GM23248 (cell line): ENCODE results near the gene WNT16. TPM values are rescaled to one million over a fixed set of nuclear protein-coding genes. Genes with fewer than 3 reads are reported as not detected.

ENCODE experiments used
- DNase-seq: peaks from one replicate; pipeline ENCODE4 v3.0.0-alpha.2; 2015
- H2AFZ ChIP-seq: fragments of 200-600 bp; sonication (generic); 2 replicates; pipeline ENCODE4 v1.6.1; 2016; ENCODE audit warnings: antibody characterized with exemption
- H3F3A ChIP-seq: fragments of 200-600 bp; sonication (generic); 2 replicates; pipeline ENCODE4 v1.6.1; 2016; ENCODE audit warnings: mild to moderate bottlenecking, antibody characterized with exemption, mixed run types; ENCODE audit not compliant: insufficient read depth
- H3K27ac ChIP-seq: fragments of 200-600 bp; sonication (generic); 2 replicates; pipeline ENCODE4 v1.5.1; 2016; ENCODE audit warnings: mild to moderate bottlenecking
- H3K27me3 ChIP-seq: fragments of 200-600 bp; sonication (generic); replicated peaks from 2 replicates; pipeline ENCODE4 v1.6.1; 2016; ENCODE audit warnings: mild to moderate bottlenecking; ENCODE audit not compliant: insufficient read depth
- H3K36me3 ChIP-seq: fragments of 200-600 bp; sonication (generic); 2 replicates; pipeline ENCODE4 v1.6.1; 2016; ENCODE audit warnings: low read depth, mild to moderate bottlenecking
- H3K4me1 ChIP-seq: fragments of 200-600 bp; sonication (generic); 2 replicates; pipeline ENCODE4 v1.6.1; 2016; ENCODE audit warnings: mild to moderate bottlenecking; ENCODE audit not compliant: insufficient read depth
- H3K4me2 ChIP-seq: fragments of 200-600 bp; sonication (generic); one replicate; pipeline ENCODE4 v1.6.1; 2016; ENCODE audit warnings: mild to moderate bottlenecking; ENCODE audit not compliant: unreplicated experiment
- H3K4me3 ChIP-seq: fragments of 200-600 bp; sonication (generic); 2 replicates; pipeline ENCODE4 v1.5.1; 2016; ENCODE audit warnings: mild to moderate bottlenecking
- H3K79me2 ChIP-seq: fragments of 200-600 bp; sonication (generic); 2 replicates; pipeline ENCODE4 v1.6.1; 2016; ENCODE audit warnings: mild to moderate bottlenecking; ENCODE audit not compliant: insufficient read depth
- H3K9ac ChIP-seq: fragments of 200-600 bp; sonication (generic); 2 replicates; pipeline ENCODE4 v1.6.1; 2016; ENCODE audit warnings: mild to moderate bottlenecking
- H3K9me2 ChIP-seq: fragments of 200-600 bp; sonication (generic); 2 replicates; pipeline ENCODE4 v1.6.1; 2016; ENCODE audit warnings: mixed run types, mild to moderate bottlenecking, moderate library complexity; ENCODE audit not compliant: insufficient read depth
- H3K9me3 ChIP-seq: fragments of 200-600 bp; sonication (generic); one replicate; pipeline ENCODE4 v1.6.1; 2017; ENCODE audit warnings: low read depth
- H4K20me1 ChIP-seq: fragments of 200-600 bp; sonication (generic); 2 replicates; pipeline ENCODE4 v1.6.0; 2016; ENCODE audit not compliant: insufficient read depth
- EZH2 ChIP-seq: fragments of 200-600 bp; sonication (generic); IDR thresholded peaks from 2 replicates; pipeline ENCODE4 v1.6.1; 2018; ENCODE audit warnings: antibody characterized with exemption, mild to moderate bottlenecking; ENCODE audit not compliant: insufficient read depth, poor library complexity, severe bottlenecking
- EZH2phosphoT487 ChIP-seq: fragments of 200-600 bp; sonication (generic); IDR thresholded peaks from 2 replicates; pipeline ENCODE4 v1.6.1; 2018; ENCODE audit warnings: antibody characterized with exemption, moderate library complexity, mild to moderate bottlenecking, low read depth; ENCODE audit not compliant: insufficient read depth
- WGBS, 2 experiments: methylation state at CpG; one replicate each; pipeline ENCODE4 v1.1.6; 2015 to 2017; ENCODE audit warnings: low lambda C conversion rate in 2 of 2, low coverage in 1 of 2; ENCODE audit errors: missing lambda C conversion rate in 2 of 2; 5-methylcytosine and 5-hydroxymethylcytosine counted together
- in situ Hi-C: fragments of 300-500 bp; cut with MboI; formaldehyde crosslinking; loops from 2 replicates; pipeline ENCODE4 v1.15.0; 2020
- polyA plus RNA-seq: library from polyadenylated mRNA; unstranded; fragments of >200 nt; fragmentation: Nextera tagmentation; extraction: Ambion mirVana; gene quantifications from 2 replicates; pipeline ENCODE4 v1.2.1, GENCODE V29; 2016
- total RNA-seq: library from RNA; depleted of rRNA; stranded (reverse); fragments of >200 nt; shearing (Covaris generic); gene quantifications from 2 replicates; pipeline ENCODE4 v1.2.3, GENCODE V29; 2014; rRNA removed

WNT16 gene
- total and polyA plus RNA-seq, 2 experiments from 2014 or later: 0.22 to 0.23 TPM

- H4K20me1 ChIP-seq: peaks cover 9% of the 10 kb centered on the region; the same call in 1 of the 2 replicates
- no peak for TF ChIP-seq EZH2
- no peak for TF ChIP-seq EZH2phosphoT487
Measured at GRCh38 chr7:121388950-121389349, 60.1 kb downstream of the WNT16 start.

GRCh38 chr7:121390109-121390508 is 61.3 kb downstream of the WNT16 start:
- peaks cover 98% of the 10 kb centered on the region for H3K79me2 ChIP-seq
- H3K4me1 ChIP-seq: no peaks in the 10 kb centered on the region
- no peaks in the 10 kb centered on the region for H3K36me3 ChIP-seq
- no peaks in the 10 kb centered on the region for H3K9me3 ChIP-seq
- no peak for DNase-seq
- H3K27me3 ChIP-seq: no peaks in the 10 kb centered on the region
- no peaks in the 10 kb centered on the region for H3K9me2 ChIP-seq
- H3K4me3 ChIP-seq: no peak overlapping the region
- no peak overlapping the region for H3K27ac ChIP-seq
- no peak overlapping the region for H3K9ac ChIP-seq
- no peaks in the 10 kb centered on the region for H3F3A ChIP-seq
- no peak overlapping the region for H3K4me2 ChIP-seq
- H4K20me1 ChIP-seq: peaks cover 6% of the 10 kb centered on the region; the same call in 1 of the 2 replicates
- no peak for TF ChIP-seq EZH2
- no peak for TF ChIP-seq EZH2phosphoT487
- H2AFZ ChIP-seq: no peak overlapping the region
- in situ Hi-C loops: no loop called here

More at GRCh38 chr7:121388950-121389349, 60.1 kb downstream of the WNT16 start:
- in situ Hi-C loops: no loop called here
- Histone ChIP-seq H2AFZ (no peak overlapping the region), H3K36me3 (no peaks in the 10 kb centered on the region), H3K27me3 (no peaks in the 10 kb centered on the region), H3K27ac (no peak overlapping the region), H3K9ac (no peak overlapping the region), H3K4me3 (no peak overlapping the region), H3K9me3 (no peaks in the 10 kb centered on the region), H3K4me2 (no peak overlapping the region), H3K79me2 (peaks cover 98% of the 10 kb centered on the region), H3F3A (no peaks in the 10 kb centered on the region), H3K4me1 (no peaks in the 10 kb centered on the region), H3K9me2 (no peaks in the 10 kb centered on the region)
- DNase-seq: no peak
- WGBS, 2 experiments: 98 to 100% methylated on average over 1 of the region's 1 CpG

GRCh38 chr7:121390617-121391016 is 61.8 kb downstream of the WNT16 start:
- in situ Hi-C loops: no loop called here

More at GRCh38 chr7:121390617-121391016, 61.8 kb downstream of the WNT16 start:
- DNase-seq: no peak
- Histone ChIP-seq H3K27me3 (no peaks in the 10 kb centered on the region), H3K9ac (no peak overlapping the region), H3K27ac (no peak overlapping the region), H3K9me3 (no peaks in the 10 kb centered on the region), H3K79me2 (peaks cover 98% of the 10 kb centered on the region), H3K4me3 (no peak overlapping the region), H3F3A (no peaks in the 10 kb centered on the region), H4K20me1 (peaks cover 6% of the 10 kb centered on the region; the same call in 1 of the 2 replicates), H3K4me2 (no peak overlapping the region), H3K36me3 (no peaks in the 10 kb centered on the region), H3K4me1 (no peaks in the 10 kb centered on the region), H3K9me2 (no peaks in the 10 kb centered on the region), H2AFZ (no peak overlapping the region)
- no peak for TF ChIP-seq EZH2phosphoT487
- no peak for TF ChIP-seq EZH2
- 27 to 54% methylated on average over 2 of the region's 2 CpGs for WGBS, 2 experiments

Other genes with a start within 250 kb of the WNT16 start
- 38.6 and 43.5 TPM in 2 replicates for gene FAM3C, start 67.3 kb downstream of the WNT16 start, total RNA-seq
- 52.4 and 53.1 TPM in 2 replicates for gene FAM3C, start 67.3 kb downstream of the WNT16 start, polyA plus RNA-seq